ENCODE results near the gene TRIM46. TPM values are rescaled to one million over a fixed set of nuclear protein-coding genes. Genes with fewer than 3 reads are reported as not detected.
A peak's percentile ranks its signal among the peaks of the same experiment; 100 is the strongest.

Gene TRIM46
- total and polyA plus RNA-seq, 8 donors, result 0.19 to 4.1 (median 0.39) TPM

- no peak overlapping the region for H3K27ac ChIP-seq
- WGBS, 2 donors, result 89 to 94% methylated on average over 7 of the region's 7 CpGs
- no peak overlapping the region for H3K4me3 ChIP-seq
- no peak for TF ChIP-seq CTCF (IDR thresholded peaks at IDR 0.05)
- H3K9me3 ChIP-seq, result no peaks in the 10 kb centered on the region
- intact Hi-C loops (cut with DNase I), result no loop called here
- ATAC-seq, result no peak
- no peaks in the 10 kb centered on the region for H3K27me3 ChIP-seq
- H3K36me3 ChIP-seq, result no peaks in the 10 kb centered on the region
- DNase-seq, result peak in 4 of 6 donors; percentile 12 to 55 (median 28)
- H3K4me1 ChIP-seq, result peaks cover 29 to 31% (median 30%) of the 10 kb centered on the region in 3 donors
- no peak for FAIRE-seq
These were observed 8.5 kb downstream of the TRIM46 start for GRCh38 chr1:155182052-155182550.

GRCh38 chr1:155183775-155184221 is 10.1 kb downstream of the TRIM46 start:
- DNase-seq (peak in 3 of 6 donors; percentile 32 to 77 (median 53)), ATAC-seq (no peak), FAIRE-seq (no peak)
- H3K27ac ChIP-seq, result no peak overlapping the region
- no peak overlapping the region for H3K4me3 ChIP-seq
- TF ChIP-seq CTCF (IDR thresholded peaks at IDR 0.05), result no peak
- peaks cover 28 to 34% (median 31%) of the 10 kb centered on the region in 3 donors for H3K4me1 ChIP-seq
- no peaks in the 10 kb centered on the region for H3K36me3 ChIP-seq
- no peaks in the 10 kb centered on the region for H3K27me3 ChIP-seq
- intact Hi-C loops (cut with DNase I), result no loop called here
- 92 to 93% methylated on average over 20 of the region's 20 CpGs for WGBS, 2 donors
- no peaks in the 10 kb centered on the region for H3K9me3 ChIP-seq

- intact Hi-C loops (cut with DNase I), result no loop called here
- TF ChIP-seq CTCF (IDR thresholded peaks at IDR 0.05), result no peak
- DNase-seq (peak in 4 of 6 donors; percentile 28 to 72 (median 48)), FAIRE-seq (no peak), ATAC-seq (no peak)
- H3K9me3 ChIP-seq, result no peaks in the 10 kb centered on the region
- H3K27me3 ChIP-seq, result no peaks in the 10 kb centered on the region
- 65 to 71% methylated on average over 4 of the region's 4 CpGs for WGBS, 2 donors
- no peaks in the 10 kb centered on the region for H3K36me3 ChIP-seq
- peaks cover 28 to 34% (median 31%) of the 10 kb centered on the region in 3 donors for H3K4me1 ChIP-seq
- peak overlapping the region; percentile 77 to 88 (median 84) for H3K27ac ChIP-seq
- H3K4me3 ChIP-seq, result no peak overlapping the region
These were observed 10.7 kb downstream of the TRIM46 start for GRCh38 chr1:155184351-155184811.

- WGBS, 2 donors, result 22 to 25% methylated on average over 21 of the region's 21 CpGs
- H3K27ac ChIP-seq, result peak overlapping the region; percentile 77 to 88 (median 84)
- H3K4me3 ChIP-seq, result no peak overlapping the region
- intact Hi-C loops (cut with DNase I), result no loop called here
- ATAC-seq (peak; percentile 71 to 84 (median 78)), FAIRE-seq (no peak), DNase-seq (peak; percentile 80 to 95 (median 88))
- no peaks in the 10 kb centered on the region for H3K9me3 ChIP-seq
- peaks cover 28 to 34% (median 31%) of the 10 kb centered on the region in 3 donors for H3K4me1 ChIP-seq
- H3K36me3 ChIP-seq, result no peaks in the 10 kb centered on the region
- no peaks in the 10 kb centered on the region for H3K27me3 ChIP-seq
- TF ChIP-seq CTCF (IDR thresholded peaks at IDR 0.05), result no peak
These were observed 11.5 kb downstream of the TRIM46 start for GRCh38 chr1:155184835-155185782.
